ENCODE results near the gene CRABP2. TPM values are rescaled to one million over a fixed set of nuclear protein-coding genes. Genes with fewer than 3 reads are reported as not detected.

The CRABP2 gene
- total RNA-seq, 2 experiments from 2014 or later, result 3.2 to 4.2 TPM

GRCh38 chr1:156746406-156746727, 41.0 kb upstream of the CRABP2 start:
- H3K36me3 Mint-ChIP-seq (ENCODE audit: low read depth), result peaks cover 53% of the 10 kb centered on the region
- H3K4me1 ChIP-seq (ENCODE audit: insufficient read depth, low read length), result peaks cover 67% of the 10 kb centered on the region
- H3K4me3 Mint-ChIP-seq, result peak overlapping the region; percentile 74
- ATAC-seq (ENCODE audit: poor library complexity), result no peak
- H3K27me3 Mint-ChIP-seq, result no peaks in the 10 kb centered on the region
- H3K4me1 Mint-ChIP-seq (ENCODE audit: low read depth), result peaks cover 66% of the 10 kb centered on the region
- peak overlapping the region; percentile 73 to 90 for H3K27ac ChIP-seq (ENCODE audit: low read depth in 1 of 2, low read length in 2 of 2)
- peak overlapping the region; percentile 97 for H3K4me3 ChIP-seq (ENCODE audit: low read length)
- DNase-seq, result peak in 1 of 14 experiments; percentile 43
- peaks cover 0 to 3% of the 10 kb centered on the region in 2 experiments for H3K9me3 ChIP-seq (ENCODE audit: control insufficient read depth in 1 of 2, insufficient read depth in 1 of 2, low read length in 2 of 2)
- CTCF ChIA-PET, result no interaction called here
- H3K36me3 ChIP-seq (ENCODE audit: insufficient read depth, low read length), result peaks cover 32% of the 10 kb centered on the region
- intact Hi-C loops (cut with DNase I, micrococcal nuclease), result loop anchor here in 1 of 2 experiments (10.0 kb wide), 1 partner anchor 532 kb away; the partner anchor contains the start of gene PMF1
- POLR2A ChIA-PET, result interaction anchor here (1.1 to 1.9 kb wide), 2 partner anchors 17 to 21 kb away, joined by 5 read pairs; partner anchors contain the start of gene PRCC
- peaks cover under 1% of the 10 kb centered on the region for H3K9me3 Mint-ChIP-seq
- H3K27me3 ChIP-seq (ENCODE audit: control insufficient read depth in 1 of 2, insufficient read depth in 2 of 2, low read length in 2 of 2), result no peaks in the 10 kb centered on the region
- peak overlapping the region; percentile 85 for H3K27ac Mint-ChIP-seq
- no peak for TF ChIP-seq CTCF (IDR thresholded peaks at IDR 0.05)

GRCh38 chr1:156745881-156746280, 40.5 kb upstream of the CRABP2 start:
- Mint-ChIP-seq H3K4me3 (peak overlapping the region; percentile 8), H3K27me3 (no peaks in the 10 kb centered on the region), H3K4me1 (ENCODE audit: low read depth) (peaks cover 70% of the 10 kb centered on the region), H3K36me3 (ENCODE audit: low read depth) (peaks cover 58% of the 10 kb centered on the region), H3K9me3 (peaks cover 2% of the 10 kb centered on the region), H3K27ac (peak overlapping the region; percentile 85)
- DNase-seq (no peak), ATAC-seq (ENCODE audit: poor library complexity) (no peak)
- Histone ChIP-seq H3K9me3 (ENCODE audit: control insufficient read depth in 1 of 2, insufficient read depth in 1 of 2, low read length in 2 of 2) (peaks cover 0 to 3% of the 10 kb centered on the region in 2 experiments), H3K36me3 (ENCODE audit: insufficient read depth, low read length) (peaks cover 32% of the 10 kb centered on the region), H3K27me3 (ENCODE audit: control insufficient read depth in 1 of 2, insufficient read depth in 2 of 2, low read length in 2 of 2) (no peaks in the 10 kb centered on the region), H3K4me1 (ENCODE audit: insufficient read depth, low read length) (peaks cover 71% of the 10 kb centered on the region), H3K4me3 (ENCODE audit: low read length) (no peak overlapping the region), H3K27ac (ENCODE audit: low read depth in 1 of 2, low read length in 2 of 2) (peak overlapping the region; percentile 73 to 90)
- intact Hi-C loops (cut with DNase I, micrococcal nuclease), result loop anchor here in 1 of 2 experiments (10.0 kb wide), 1 partner anchor 531 kb away; the partner anchor contains the start of gene PMF1
- ChIA-PET POLR2A (interaction anchor here (1.1 to 1.9 kb wide), 2 partner anchors 17 to 22 kb away, joined by 5 read pairs; partner anchors contain the start of gene PRCC), CTCF (interaction anchor here (1.3 kb wide), 1 partner anchor 20 kb away, joined by 5 read pairs; no protein-coding TSS in a partner anchor)
- no peak for TF ChIP-seq CTCF (IDR thresholded peaks at IDR 0.05)

- peaks cover 2% of the 10 kb centered on the region for H3K9me3 Mint-ChIP-seq
- no peak overlapping the region for H3K4me3 Mint-ChIP-seq
- CTCF ChIA-PET, result interaction anchor here (1.3 kb wide), 1 partner anchor 19 kb away, joined by 5 read pairs; no protein-coding TSS in a partner anchor
- H3K4me1 Mint-ChIP-seq (ENCODE audit: low read depth), result peaks cover 69% of the 10 kb centered on the region
- DNase-seq (no peak), ATAC-seq (ENCODE audit: poor library complexity) (no peak)
- POLR2A ChIA-PET, result interaction anchor here (1.9 kb wide), 1 partner anchor 23 kb away, joined by 5 read pairs; the partner anchor contains the start of gene PRCC
- no peaks in the 10 kb centered on the region for H3K27me3 Mint-ChIP-seq
- H3K27ac ChIP-seq (ENCODE audit: low read depth in 1 of 2, low read length in 2 of 2), result no peak overlapping the region
- no peak for TF ChIP-seq CTCF (IDR thresholded peaks at IDR 0.05)
- H3K36me3 ChIP-seq (ENCODE audit: insufficient read depth, low read length), result peaks cover 32% of the 10 kb centered on the region
- H3K9me3 ChIP-seq (ENCODE audit: control insufficient read depth in 1 of 2, insufficient read depth in 1 of 2, low read length in 2 of 2), result peaks cover 0 to 3% of the 10 kb centered on the region in 2 experiments
- H3K4me1 ChIP-seq (ENCODE audit: insufficient read depth, low read length), result peaks cover 67% of the 10 kb centered on the region
- no peaks in the 10 kb centered on the region for H3K27me3 ChIP-seq (ENCODE audit: control insufficient read depth in 1 of 2, insufficient read depth in 2 of 2, low read length in 2 of 2)
- H3K27ac Mint-ChIP-seq, result peak overlapping the region; percentile 85
- peaks cover 52% of the 10 kb centered on the region for H3K36me3 Mint-ChIP-seq (ENCODE audit: low read depth)
- intact Hi-C loops (cut with DNase I, micrococcal nuclease), result loop anchor here in 1 of 2 experiments (5.0 to 10.0 kb wide), 3 partner anchors 463 to 693 kb away; partner anchors contain the start of genes LAMTOR2, PMF1, SMG5 and TMEM79
- H3K4me3 ChIP-seq (ENCODE audit: low read length), result no peak overlapping the region
Measured at GRCh38 chr1:156744786-156745419, 39.5 kb upstream of the CRABP2 start.
